Stimulated activated CD8-positive, alpha-beta memory T cell treated with anti-CD3 and anti-CD28 coated beads, Interleukin-4, amount 100 ng/mL, for 4 hours (primary cell): ENCODE data around the gene MYO5A.

Experiments used
- DNase-seq, 2 donors: peaks; one replicate each; pipeline ENCODE4 v3.0.0-alpha.2; 2020; ENCODE audit warnings: low read depth in 2 of 2, low spot score in 1 of 2

Gene MYO5A

GRCh38 chr15:52276256-52276770 lies 252.4 kb downstream of the MYO5A start:
- DNase-seq = no peak

- DNase-seq = no peak
Observed at GRCh38 chr15:52263563-52264282, 265.0 kb downstream of the MYO5A start.

- DNase-seq = no peak
Observed at GRCh38 chr15:52262364-52262763, 266.3 kb downstream of the MYO5A start.

GRCh38 chr15:52261498-52262242 lies 267.0 kb downstream of the MYO5A start:
- peak in 1 of 2 donors; percentile 12 for DNase-seq

- DNase-seq = no peak
Observed at GRCh38 chr15:52261026-52261425, 267.7 kb downstream of the MYO5A start.

- DNase-seq = no peak
Observed at GRCh38 chr15:52259503-52259902, 269.2 kb downstream of the MYO5A start.

GRCh38 chr15:52258461-52258860 lies 270.2 kb downstream of the MYO5A start:
- DNase-seq = no peak

- no peak for DNase-seq
Observed at GRCh38 chr15:52257734-52258062, 271.0 kb downstream of the MYO5A start.
